Endothelial cell (in vitro differentiated cells): ENCODE measurements around the gene SLC35E2B. TPM values are rescaled to one million over a fixed set of nuclear protein-coding genes. Genes with fewer than 3 reads are reported as not detected.
"Not testable (repeated sequence)": the region's sequence is repeated elsewhere in the genome, so short reads cannot be mapped to it uniquely, and the experiment has no call there.

ENCODE experiments used
- DNase-seq: peaks from one replicate; pipeline ENCODE4 v3.0.0; 2021; ENCODE audit warnings: low spot score
- H3K27ac Mint-ChIP-seq: one replicate; pipeline ENCODE4 v1.8.0; 2021; ENCODE audit warnings: mixed read lengths, inconsistent platforms; ENCODE audit not compliant: unreplicated experiment
- H3K27me3 Mint-ChIP-seq: one replicate; pipeline ENCODE4 v1.8.0; 2021; ENCODE audit warnings: mild to moderate bottlenecking, moderate library complexity, mixed read lengths, inconsistent platforms; ENCODE audit not compliant: unreplicated experiment
- H3K36me3 Mint-ChIP-seq: one replicate; pipeline ENCODE4 v1.8.0; 2021; ENCODE audit warnings: mild to moderate bottlenecking, low read depth, mixed read lengths, inconsistent platforms; ENCODE audit not compliant: unreplicated experiment
- H3K4me1 Mint-ChIP-seq: one replicate; pipeline ENCODE4 v1.8.0; 2021; ENCODE audit warnings: mild to moderate bottlenecking, mixed read lengths, inconsistent platforms; ENCODE audit not compliant: unreplicated experiment
- H3K4me3 Mint-ChIP-seq: one replicate; pipeline ENCODE4 v1.8.0; 2021; ENCODE audit warnings: mild to moderate bottlenecking, mixed read lengths, inconsistent platforms; ENCODE audit not compliant: unreplicated experiment
- H3K9me3 Mint-ChIP-seq: one replicate; pipeline ENCODE4 v1.8.0; 2021; ENCODE audit warnings: mixed read lengths, inconsistent platforms; ENCODE audit not compliant: unreplicated experiment
- CTCF ChIP-seq: fragments of 200-600 bp; sonication (generic); IDR thresholded peaks from one replicate; pipeline ENCODE4 v1.5.0; 2021; ENCODE audit warnings: antibody characterized with exemption; ENCODE audit not compliant: unreplicated experiment
- total RNA-seq: library from RNA; stranded (reverse); fragmentation: NEBNext Ultra II Directional; extraction: Animal tissue kit (Norgen Biotek cat#: 25700); gene quantifications from one replicate; pipeline ENCODE4 v1.2.1, GENCODE V29; 2021; ENCODE audit not compliant: unreplicated experiment

SLC35E2B gene
- total RNA-seq, 1 donor from 2014 or later = 140 TPM

GRCh38 chr1:1658583-1659549 lies 33.7 kb downstream of the SLC35E2B start, which contains the start of gene CDK11B:
Gene CDK11B (minus strand): TSS chr1:1659004. CDS start chr1:1657485, 1,519 bp downstream.
- peak within 1 kb of the TSS; percentile 98 for H3K27ac Mint-ChIP-seq
- H3K27me3 Mint-ChIP-seq, H3K9me3 Mint-ChIP-seq: not testable (repeated sequence)
- H3K36me3 Mint-ChIP-seq = peaks cover 11% of the 10 kb centered on the region
- peak; percentile 89 for DNase-seq
- peak; percentile 64 for TF ChIP-seq CTCF
- peaks cover 15% of the 10 kb centered on the region for H3K4me1 Mint-ChIP-seq
- peak within 1 kb of the TSS; percentile 94 for H3K4me3 Mint-ChIP-seq

GRCh38 chr1:1648265-1648664 lies 44.3 kb downstream of the SLC35E2B start:
- peak overlapping the region; percentile 98 for H3K27ac Mint-ChIP-seq
- H3K27me3 Mint-ChIP-seq = peaks cover 17% of the 10 kb centered on the region
- H3K4me3 Mint-ChIP-seq = peak overlapping the region; percentile 80
- H3K4me1 Mint-ChIP-seq = peaks cover 33% of the 10 kb centered on the region
- H3K9me3 Mint-ChIP-seq, DNase-seq: not testable (repeated sequence)
- peaks cover 51% of the 10 kb centered on the region for H3K36me3 Mint-ChIP-seq

- peaks cover 51% of the 10 kb centered on the region for H3K36me3 Mint-ChIP-seq
- peaks cover 32% of the 10 kb centered on the region for H3K4me1 Mint-ChIP-seq
Observed at GRCh38 chr1:1647567-1648241, 44.9 kb downstream of the SLC35E2B start.

GRCh38 chr1:1646326-1646725 lies 46.3 kb downstream of the SLC35E2B start:
- Mint-ChIP-seq H3K4me3 (peak overlapping the region; percentile 38), H3K36me3 (peaks cover 37% of the 10 kb centered on the region), H3K27ac (peak overlapping the region; percentile 96), H3K27me3 (peaks cover 16% of the 10 kb centered on the region), H3K4me1 (peaks cover 32% of the 10 kb centered on the region)
- not testable (repeated sequence) for DNase-seq, H3K9me3 Mint-ChIP-seq

More at GRCh38 chr1:1647567-1648241, 44.9 kb downstream of the SLC35E2B start:
- H3K27me3 Mint-ChIP-seq = peaks cover 16% of the 10 kb centered on the region
- H3K27ac Mint-ChIP-seq = peak overlapping the region; percentile 98
- not testable (repeated sequence) for H3K9me3 Mint-ChIP-seq, DNase-seq
- peak overlapping the region; percentile 80 for H3K4me3 Mint-ChIP-seq

GRCh38 chr1:1640711-1641461 lies 51.7 kb downstream of the SLC35E2B start:
- H3K9me3 Mint-ChIP-seq, H3K36me3 Mint-ChIP-seq, H3K4me3 Mint-ChIP-seq, H3K4me1 Mint-ChIP-seq, H3K27me3 Mint-ChIP-seq, DNase-seq: not testable (repeated sequence)
- peak overlapping the region; percentile 64 for H3K27ac Mint-ChIP-seq

GRCh38 chr1:1640081-1640480 lies 52.5 kb downstream of the SLC35E2B start:
- not testable (repeated sequence) for H3K9me3 Mint-ChIP-seq, H3K4me1 Mint-ChIP-seq, H3K4me3 Mint-ChIP-seq, H3K27me3 Mint-ChIP-seq, H3K36me3 Mint-ChIP-seq, DNase-seq, H3K27ac Mint-ChIP-seq

- not testable (repeated sequence) for H3K4me3 Mint-ChIP-seq, H3K36me3 Mint-ChIP-seq, H3K9me3 Mint-ChIP-seq, H3K27ac Mint-ChIP-seq, DNase-seq, H3K27me3 Mint-ChIP-seq, H3K4me1 Mint-ChIP-seq
Observed at GRCh38 chr1:1639368-1639767, 53.2 kb downstream of the SLC35E2B start.

- not testable (repeated sequence) for DNase-seq, H3K36me3 Mint-ChIP-seq, H3K4me3 Mint-ChIP-seq, H3K4me1 Mint-ChIP-seq, H3K27me3 Mint-ChIP-seq, H3K9me3 Mint-ChIP-seq, H3K27ac Mint-ChIP-seq
Observed at GRCh38 chr1:1638528-1638927, 54.1 kb downstream of the SLC35E2B start.

- H3K36me3 Mint-ChIP-seq, H3K4me3 Mint-ChIP-seq, H3K4me1 Mint-ChIP-seq, H3K27me3 Mint-ChIP-seq, H3K9me3 Mint-ChIP-seq, DNase-seq, H3K27ac Mint-ChIP-seq: not testable (repeated sequence)
Observed at GRCh38 chr1:1637479-1637875, 55.1 kb downstream of the SLC35E2B start.

GRCh38 chr1:1636621-1637478 lies 55.7 kb downstream of the SLC35E2B start:
- not testable (repeated sequence) for H3K27ac Mint-ChIP-seq, H3K9me3 Mint-ChIP-seq, H3K4me1 Mint-ChIP-seq

More at GRCh38 chr1:1636621-1637478, 55.7 kb downstream of the SLC35E2B start:
- H3K4me3 Mint-ChIP-seq, H3K36me3 Mint-ChIP-seq, H3K27me3 Mint-ChIP-seq, DNase-seq: not testable (repeated sequence)
